ENCODE results near the gene JTB. TPM values are rescaled to one million over a fixed set of nuclear protein-coding genes. Genes with fewer than 3 reads are reported as not detected.

Gene JTB
- total RNA-seq, 1 experiment from 2014 or later, result 134 TPM

- Histone ChIP-seq H3K27ac (ENCODE audit: low read length) (no peak overlapping the region), H3K4me3 (ENCODE audit: low read depth in 2 of 2, low read length in 2 of 2) (no peak overlapping the region), H3K9me3 (ENCODE audit: control insufficient read depth, insufficient read depth, low read depth, low read length) (no peaks in the 10 kb centered on the region), H3K27me3 (ENCODE audit: control insufficient read depth, insufficient read depth, low read length) (no peaks in the 10 kb centered on the region), H3K36me3 (ENCODE audit: control insufficient read depth, insufficient read depth, low read length) (no peaks in the 10 kb centered on the region; the same call in 1 of the 2 replicates), H3K4me1 (ENCODE audit: control insufficient read depth, insufficient read depth, low read length) (peaks cover 9% of the 10 kb centered on the region; the same call in 1 of the 2 replicates)
- BruUV-seq (replicated peaks), result no TSS peak
- POLR2A ChIA-PET, result interaction anchor here (0.7 kb wide), 2 partner anchors 20 to 178 kb away, joined by 4 to 11 read pairs; no protein-coding TSS in a partner anchor
- CTCF ChIA-PET, result interaction anchor here (0.7 kb wide), 1 partner anchor 141 kb away, joined by 5 read pairs; no protein-coding TSS in a partner anchor
- DNase-seq (ENCODE audit: low read depth, low spot score) (no peak), ATAC-seq (no peak)
- in situ Hi-C loops (cut with HindIII; ENCODE audit: low pct_unique_long_range_greater_than_20kb, low sequenced_read_pairs) (no loop called here), intact Hi-C loops (cut with micrococcal nuclease; ENCODE audit: unreplicated experiment) (no loop called here)
- TF ChIP-seq TCF7L2 (IDR thresholded peaks at IDR 0.05; ENCODE audit: low read depth, low read length) (no peak), POLR2AphosphoS5 (IDR thresholded peaks at IDR 0.05; ENCODE audit: low read depth, low read length) (no peak), REST (IDR thresholded peaks at IDR 0.05; ENCODE audit: insufficient read depth in 1 of 2, low read depth in 2 of 2, low read length in 1 of 2) (no peak), SIN3A (IDR thresholded peaks at IDR 0.05; ENCODE audit: borderline replicate concordance, insufficient read depth, low read depth, low read length) (no peak)
- TF ChIP-seq, protein P1, sequence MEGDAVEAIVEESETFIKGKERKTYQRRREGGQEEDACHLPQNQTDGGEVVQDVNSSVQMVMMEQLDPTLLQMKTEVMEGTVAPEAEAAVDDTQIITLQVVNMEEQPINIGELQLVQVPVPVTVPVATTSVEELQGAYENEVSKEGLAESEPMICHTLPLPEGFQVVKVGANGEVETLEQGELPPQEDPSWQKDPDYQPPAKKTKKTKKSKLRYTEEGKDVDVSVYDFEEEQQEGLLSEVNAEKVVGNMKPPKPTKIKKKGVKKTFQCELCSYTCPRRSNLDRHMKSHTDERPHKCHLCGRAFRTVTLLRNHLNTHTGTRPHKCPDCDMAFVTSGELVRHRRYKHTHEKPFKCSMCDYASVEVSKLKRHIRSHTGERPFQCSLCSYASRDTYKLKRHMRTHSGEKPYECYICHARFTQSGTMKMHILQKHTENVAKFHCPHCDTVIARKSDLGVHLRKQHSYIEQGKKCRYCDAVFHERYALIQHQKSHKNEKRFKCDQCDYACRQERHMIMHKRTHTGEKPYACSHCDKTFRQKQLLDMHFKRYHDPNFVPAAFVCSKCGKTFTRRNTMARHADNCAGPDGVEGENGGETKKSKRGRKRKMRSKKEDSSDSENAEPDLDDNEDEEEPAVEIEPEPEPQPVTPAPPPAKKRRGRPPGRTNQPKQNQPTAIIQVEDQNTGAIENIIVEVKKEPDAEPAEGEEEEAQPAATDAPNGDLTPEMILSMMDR (IDR thresholded peaks at IDR 0.05), result no peak
These were observed 7.1 kb downstream of the JTB start for GRCh38 chr1:153970346-153970745.

DNA sequence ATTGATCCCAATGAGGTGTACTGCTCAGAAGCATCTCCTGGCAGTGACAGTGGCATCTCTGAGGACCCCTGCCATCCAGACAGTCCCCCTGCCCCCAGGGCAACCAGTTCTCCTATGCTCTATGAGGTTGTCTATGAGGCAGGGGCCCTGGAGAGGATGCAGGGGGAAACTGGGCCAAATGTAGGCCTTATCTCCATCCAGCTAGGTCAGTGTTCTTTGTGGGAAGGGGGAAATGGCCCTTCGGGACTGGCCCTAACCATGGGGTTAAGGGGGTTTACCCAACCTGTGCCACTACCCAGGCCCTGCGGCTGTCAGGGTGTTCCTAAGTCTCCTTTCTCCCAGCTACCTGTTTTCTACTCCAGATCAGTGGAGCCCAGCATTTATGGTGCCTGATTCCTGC is 8.5 kb downstream of the JTB start:
- Histone ChIP-seq H3K9me3 (ENCODE audit: control insufficient read depth, insufficient read depth, low read depth, low read length) (no peaks in the 10 kb centered on the region), H3K27me3 (ENCODE audit: control insufficient read depth, insufficient read depth, low read length) (no peaks in the 10 kb centered on the region), H3K27ac (ENCODE audit: low read length) (no peak overlapping the region), H3K4me1 (ENCODE audit: control insufficient read depth, insufficient read depth, low read length) (peaks cover 9% of the 10 kb centered on the region; the same call in 1 of the 2 replicates), H3K4me3 (ENCODE audit: low read depth in 2 of 2, low read length in 2 of 2) (no peak overlapping the region), H3K36me3 (ENCODE audit: control insufficient read depth, insufficient read depth, low read length) (no peaks in the 10 kb centered on the region; the same call in 1 of the 2 replicates)
- in situ Hi-C loops (cut with HindIII; ENCODE audit: low pct_unique_long_range_greater_than_20kb, low sequenced_read_pairs), result no loop called here
- CTCF ChIA-PET, result no interaction called here
- no peak for TF ChIP-seq REST (IDR thresholded peaks at IDR 0.05; ENCODE audit: insufficient read depth in 1 of 2, low read depth in 2 of 2, low read length in 1 of 2)
- no peak for TF ChIP-seq SIN3A (IDR thresholded peaks at IDR 0.05; ENCODE audit: borderline replicate concordance, insufficient read depth, low read depth, low read length)
- no peak for TF ChIP-seq TCF7L2 (IDR thresholded peaks at IDR 0.05; ENCODE audit: low read depth, low read length)
- TF ChIP-seq POLR2AphosphoS5 (IDR thresholded peaks at IDR 0.05; ENCODE audit: low read depth, low read length), result no peak
- TF ChIP-seq, protein P1 (IDR thresholded peaks at IDR 0.05), result no peak
- BruUV-seq (replicated peaks), result no TSS peak
- ATAC-seq (no peak), DNase-seq (ENCODE audit: low read depth, low spot score) (no peak)
- intact Hi-C loops (cut with micrococcal nuclease; ENCODE audit: unreplicated experiment), result no loop called here
- POLR2A ChIA-PET, result no interaction called here
